NCI-H1694 treated with DMSO at 0.1 percent for 48 hours (cell line): ENCODE data around the gene DNAJB2.
"Not testable (repeated sequence)": the region's sequence is repeated elsewhere in the genome, so short reads cannot be mapped to it uniquely, and the experiment has no call there.

Experiments used
- DNase-seq: peaks from one replicate; lab custom pipeline; 2025; lab: John Stamatoyannopoulos, UW

The DNAJB2 gene

DNA sequence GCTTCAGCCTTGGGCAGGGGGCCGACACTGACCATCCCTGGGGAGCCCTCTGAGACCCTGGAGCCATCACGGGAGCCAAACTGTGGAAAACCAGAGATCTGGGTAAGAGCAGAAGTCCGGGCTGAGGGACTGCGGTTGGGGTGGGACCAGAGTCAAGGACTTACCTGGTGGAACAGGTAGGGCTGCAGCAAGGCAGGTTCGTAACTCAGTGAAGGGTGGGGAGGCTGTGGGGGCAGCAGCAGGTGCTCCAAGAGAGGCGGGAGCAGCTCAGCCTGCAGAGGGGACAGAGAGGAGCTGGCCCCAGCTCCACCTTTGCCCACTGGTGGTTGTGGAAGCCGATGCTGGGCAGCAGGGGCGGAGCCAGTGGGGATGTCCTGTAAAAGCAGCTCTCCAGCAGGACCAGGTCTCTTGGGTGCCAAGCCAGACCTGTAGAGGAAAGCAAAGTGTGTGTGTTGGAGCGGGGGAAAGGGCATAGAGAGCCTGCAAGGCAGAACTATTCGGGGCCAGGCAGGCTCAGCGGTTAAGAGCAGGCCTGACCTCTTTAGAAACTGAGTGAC, 23.3 kb downstream of the DNAJB2 start:
- DNase-seq, result no peak

DNA sequence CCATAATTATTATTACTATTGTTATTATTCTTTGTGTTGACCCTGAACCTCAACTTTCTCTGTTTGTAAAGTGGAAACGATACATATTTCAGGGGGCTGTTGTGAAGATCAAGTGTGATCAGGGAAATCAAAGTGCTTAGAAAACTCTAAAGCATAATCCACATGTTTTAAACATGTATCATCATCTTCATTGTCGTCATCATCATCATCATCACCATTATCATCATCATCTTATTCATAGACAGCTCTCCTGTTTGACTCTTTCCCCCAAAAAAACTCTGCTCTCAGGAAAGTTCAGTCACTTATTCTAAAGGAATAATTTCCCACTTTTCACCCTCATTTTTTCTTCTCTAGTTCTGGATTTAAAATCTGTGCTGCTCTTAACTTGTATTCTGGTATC, 25.1 kb downstream of the DNAJB2 start:
- no peak for DNase-seq

DNA sequence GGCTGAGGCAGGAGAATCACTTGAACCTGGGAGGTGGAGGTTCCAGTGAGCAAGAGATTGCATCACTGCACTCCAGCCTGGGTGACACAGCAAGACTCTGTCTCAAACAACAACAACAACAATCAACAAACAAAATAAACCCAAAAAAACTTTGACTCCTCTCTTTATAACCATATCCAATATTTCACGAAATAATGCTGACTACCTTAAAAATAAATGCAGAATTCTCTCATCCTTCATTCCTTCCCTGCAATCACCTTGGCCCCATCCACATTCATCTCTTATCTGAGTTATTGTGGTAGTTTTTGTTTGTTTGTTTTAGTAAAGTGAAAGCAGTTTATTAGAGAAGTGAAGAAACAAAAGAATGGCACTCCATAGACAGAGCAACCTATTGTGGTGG, 26.9 kb downstream of the DNAJB2 start:
- no peak for DNase-seq

DNA sequence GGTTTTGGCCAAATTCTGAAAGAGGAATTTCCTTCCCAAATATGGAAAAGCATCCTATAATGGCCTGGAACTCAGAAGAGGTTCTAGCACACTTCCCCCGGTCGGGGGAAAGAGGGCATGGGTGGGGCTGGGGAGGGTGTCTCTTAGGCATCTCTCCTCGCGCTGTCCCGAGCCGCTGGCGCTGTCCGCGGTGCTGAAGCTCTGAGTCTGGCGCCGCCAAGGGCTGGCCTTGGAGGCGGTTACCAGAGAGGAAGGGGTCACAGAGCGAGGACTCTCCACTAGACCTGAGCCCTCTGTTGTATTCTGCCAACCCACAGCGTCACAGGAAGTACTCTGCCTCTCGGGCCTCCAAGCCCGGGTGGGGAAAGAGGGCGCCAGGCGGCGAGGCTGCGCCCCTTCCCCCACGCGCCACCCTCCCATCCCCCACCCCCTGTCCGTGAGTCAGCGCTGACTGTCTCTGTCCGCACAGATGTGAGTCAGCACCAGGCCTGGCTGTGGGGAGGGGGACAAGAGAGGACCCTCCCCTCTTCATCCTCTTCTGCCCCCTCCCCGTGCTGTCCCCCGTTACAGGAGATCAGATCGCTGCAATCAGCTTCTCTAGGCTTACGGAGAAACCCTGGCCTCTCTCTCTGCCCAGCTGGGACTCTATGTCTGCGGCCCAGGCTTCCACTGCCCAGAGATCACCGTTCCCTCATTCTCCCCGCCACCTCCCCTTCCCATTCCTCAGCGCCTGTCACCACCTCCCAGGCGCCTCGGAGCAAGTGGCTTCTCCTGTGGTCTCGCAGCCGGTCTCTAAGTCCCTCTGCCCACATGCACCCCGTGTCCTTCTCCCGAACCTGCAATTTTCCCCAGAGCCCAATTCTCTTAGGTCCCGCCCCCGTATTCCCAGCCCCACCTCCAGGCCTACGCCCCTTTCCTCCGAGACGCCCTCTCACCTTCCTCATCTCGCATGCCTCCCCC, 29.3 kb downstream of the DNAJB2 start:
- no peak for DNase-seq

DNA sequence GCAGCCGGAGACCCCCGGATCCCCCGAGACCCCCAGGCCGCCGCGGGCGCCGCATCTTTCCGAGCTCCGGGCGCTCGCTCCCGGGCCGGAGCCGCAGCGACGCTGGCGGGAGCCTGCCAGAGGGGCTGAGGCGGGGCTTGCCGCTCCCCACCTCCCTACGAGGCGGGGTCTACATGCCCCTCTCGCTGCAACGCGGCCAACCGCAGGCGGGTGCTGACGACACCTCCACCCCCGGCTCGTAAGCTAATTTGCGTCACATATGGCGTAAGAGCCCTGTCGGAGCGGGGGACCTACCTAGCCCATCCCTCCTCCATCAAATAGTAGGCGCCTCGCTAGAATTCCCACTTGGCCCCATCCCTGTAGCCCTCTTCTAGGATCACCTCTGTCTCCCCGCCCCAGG, 30.1 kb downstream of the DNAJB2 start, which contains the start of gene PTPRN:
TSS of gene PTPRN (minus strand) at position 124 of the 400 bp plus-strand sequence. CDS start at position 55, 69 bp downstream.
- DNase-seq, result peak; percentile 75

DNA sequence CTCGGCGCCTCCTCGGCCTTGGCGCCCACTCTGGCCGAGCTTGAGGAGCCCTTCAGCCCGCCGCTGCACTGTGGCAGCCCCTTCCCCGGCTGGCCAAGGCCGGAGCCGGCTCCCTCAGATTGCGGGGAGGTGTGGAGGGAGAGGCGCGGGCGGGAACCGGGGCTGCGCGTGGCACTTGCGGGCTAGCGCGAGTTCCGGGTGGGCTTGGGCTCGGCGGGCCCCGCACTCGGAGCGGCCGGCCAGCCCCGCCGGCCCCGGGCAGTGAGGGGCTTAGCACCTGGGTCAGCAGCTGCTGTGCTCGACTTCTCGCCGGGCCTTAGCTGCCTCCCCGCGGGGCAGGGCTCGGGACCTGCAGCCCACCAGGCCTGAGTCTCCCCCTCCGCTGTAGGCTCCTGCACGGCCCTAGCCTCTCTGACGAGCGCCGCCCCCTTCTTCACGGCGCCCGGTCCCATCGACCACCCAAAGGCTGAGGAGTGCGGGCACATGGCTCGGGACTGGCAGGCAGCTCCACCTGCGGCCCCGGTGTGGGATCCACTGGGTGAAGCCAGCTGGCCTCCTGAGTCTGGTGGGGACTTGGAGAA, 33.6 kb downstream of the DNAJB2 start:
- not testable (repeated sequence) for DNase-seq

DNA sequence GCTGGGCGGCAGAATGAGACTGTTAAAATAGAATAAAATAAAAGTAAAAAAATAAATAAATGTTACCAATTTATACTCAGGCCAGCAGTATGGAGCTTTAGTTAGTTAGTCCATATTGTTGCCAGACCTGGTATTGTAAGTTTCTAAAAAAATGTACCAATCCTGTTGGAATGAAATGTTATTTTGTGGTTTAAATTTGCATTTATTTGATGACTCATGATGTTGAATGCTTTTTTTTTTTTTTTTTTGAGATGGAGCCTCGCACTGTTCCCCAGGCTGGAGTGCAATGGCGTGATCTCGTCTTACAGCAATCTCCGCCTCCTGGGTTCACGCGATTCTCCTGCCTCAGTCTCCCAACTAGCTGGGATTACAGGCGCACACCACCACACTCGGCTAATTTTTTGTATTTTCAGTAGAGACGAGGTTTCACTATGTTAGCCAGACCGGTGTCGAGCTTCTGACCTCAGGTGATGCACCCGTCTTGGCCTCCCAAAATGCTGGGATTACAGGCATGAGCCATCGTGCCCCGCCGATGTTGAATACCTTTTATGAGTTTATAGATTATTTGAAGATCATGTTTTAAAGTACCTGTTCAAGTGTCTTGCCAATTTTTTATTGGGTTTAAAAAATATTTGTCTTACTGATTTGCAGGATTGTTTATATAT, 35.8 kb downstream of the DNAJB2 start:
- DNase-seq, result no peak

DNA sequence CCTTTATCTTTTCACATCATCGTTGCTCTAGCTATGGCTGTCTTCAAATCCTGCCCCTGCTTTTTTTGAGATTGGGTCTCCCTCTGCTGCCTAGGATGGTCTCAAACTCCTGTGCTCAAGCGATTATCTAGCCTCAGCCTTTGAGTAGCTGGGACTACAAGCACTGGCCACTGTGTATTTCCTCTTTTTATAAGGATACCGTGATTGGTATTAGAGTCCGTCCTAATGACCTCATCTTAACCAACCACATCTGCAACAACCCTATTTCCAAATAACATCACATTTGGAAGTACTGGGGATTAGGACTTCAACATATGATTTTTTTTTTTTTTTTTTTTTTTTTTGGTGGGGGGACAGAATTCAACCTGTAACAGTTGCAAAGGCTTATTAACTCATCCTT, 44.3 kb downstream of the DNAJB2 start:
- DNase-seq, result no peak

DNA sequence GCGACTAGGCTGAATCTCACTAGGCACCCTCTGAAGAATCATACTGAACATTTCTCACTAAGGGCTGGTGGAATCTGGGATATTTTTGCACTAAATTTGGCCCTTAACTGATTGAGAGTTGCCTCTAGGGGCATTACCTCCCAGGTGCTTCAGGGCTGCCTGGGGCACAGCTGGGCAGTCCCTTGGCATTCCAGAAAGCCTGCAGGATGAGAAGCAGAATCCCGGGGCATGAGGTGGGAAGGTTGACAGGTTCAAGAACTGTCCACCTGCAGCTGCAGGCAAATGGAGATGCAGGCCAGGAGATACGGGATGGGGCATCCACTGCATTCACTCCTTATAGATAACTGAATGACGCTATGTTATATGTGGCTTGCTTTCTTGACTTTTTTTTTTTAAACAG, 46.0 kb downstream of the DNAJB2 start:
- DNase-seq, result no peak

DNA sequence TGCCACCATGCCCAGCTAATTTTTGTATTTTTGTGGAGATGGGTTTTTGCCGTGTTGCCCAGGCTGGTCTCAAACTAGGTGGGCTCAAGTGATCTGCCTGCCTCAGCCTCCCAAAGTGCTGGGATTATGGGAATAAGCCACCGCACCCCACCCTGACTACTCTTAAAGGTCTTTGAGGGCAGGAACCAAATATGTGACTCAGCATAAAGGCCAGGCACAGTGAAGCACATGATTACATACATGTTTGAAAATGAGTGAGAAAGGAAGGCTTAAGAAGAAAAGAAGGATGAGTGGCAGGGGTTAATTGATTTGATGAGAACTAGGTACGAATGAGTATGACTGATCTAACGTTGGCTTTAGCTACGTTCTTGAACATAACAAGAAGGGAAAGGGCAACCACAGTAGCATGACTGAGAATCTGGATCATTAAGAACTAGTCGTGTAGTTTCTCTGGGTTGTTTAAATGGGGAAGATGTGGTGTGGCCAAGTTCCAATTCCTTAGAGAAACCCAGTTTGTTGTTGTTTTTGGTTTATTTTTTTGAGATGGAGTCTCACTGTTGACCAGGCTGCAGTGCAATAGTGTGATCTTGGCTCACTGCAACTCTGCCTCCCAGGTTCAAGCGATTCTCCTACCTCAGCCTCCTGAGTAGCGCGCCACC, 46.6 kb downstream of the DNAJB2 start:
- no peak for DNase-seq

DNA sequence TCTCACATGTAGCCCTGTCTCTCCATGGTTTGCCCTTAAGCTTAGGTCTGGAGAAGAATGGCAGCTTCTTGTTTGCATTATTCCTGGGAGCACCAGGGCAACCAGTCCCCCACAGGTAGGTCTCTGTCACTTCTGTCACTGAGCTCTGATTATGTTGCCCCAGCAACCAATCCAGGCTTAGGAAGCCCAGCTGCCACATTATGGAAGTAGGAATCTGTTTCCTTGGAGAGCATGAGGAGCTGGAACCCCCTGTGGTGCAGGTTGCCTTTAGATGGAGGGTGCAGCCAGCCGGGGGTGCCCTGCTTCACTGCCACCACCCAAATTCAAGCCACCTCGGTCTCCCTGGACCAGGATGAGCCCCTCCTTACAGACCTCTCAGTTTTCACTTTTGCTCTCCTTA, 48.6 kb downstream of the DNAJB2 start:
- DNase-seq, result no peak

DNA sequence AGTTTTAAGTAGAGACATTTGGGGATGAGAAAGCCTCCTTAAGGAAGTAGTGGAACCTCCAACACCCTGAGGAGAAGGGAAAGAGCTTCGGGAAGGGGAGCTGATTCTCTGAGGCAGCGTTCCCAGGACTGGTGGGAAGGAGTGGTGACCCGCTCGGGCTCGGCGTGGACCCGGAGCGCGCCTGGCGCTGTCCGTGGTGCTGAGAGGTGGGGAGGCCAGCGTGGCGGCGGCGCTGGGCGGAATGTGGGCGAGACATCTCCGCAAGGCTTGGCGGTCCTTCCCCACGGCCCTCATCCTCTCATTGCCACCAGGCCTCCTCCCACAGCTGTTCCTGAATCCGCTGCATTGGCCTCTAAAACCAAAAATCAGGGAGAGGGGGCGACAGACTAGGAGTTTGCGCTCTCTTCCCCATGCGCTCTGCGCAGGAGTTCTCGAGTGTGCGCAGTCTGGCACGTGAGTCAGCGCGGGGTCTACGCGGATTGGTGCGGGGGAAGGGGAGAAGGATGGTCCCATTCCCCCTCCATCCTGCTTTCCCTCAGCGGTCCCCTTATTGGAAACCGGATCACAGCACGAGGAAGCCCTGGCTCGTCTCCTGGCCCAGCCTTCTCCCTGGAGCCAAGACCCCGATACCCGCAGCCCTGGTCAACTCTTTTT, 52.5 kb downstream of the DNAJB2 start:
- DNase-seq, result no peak

DNA sequence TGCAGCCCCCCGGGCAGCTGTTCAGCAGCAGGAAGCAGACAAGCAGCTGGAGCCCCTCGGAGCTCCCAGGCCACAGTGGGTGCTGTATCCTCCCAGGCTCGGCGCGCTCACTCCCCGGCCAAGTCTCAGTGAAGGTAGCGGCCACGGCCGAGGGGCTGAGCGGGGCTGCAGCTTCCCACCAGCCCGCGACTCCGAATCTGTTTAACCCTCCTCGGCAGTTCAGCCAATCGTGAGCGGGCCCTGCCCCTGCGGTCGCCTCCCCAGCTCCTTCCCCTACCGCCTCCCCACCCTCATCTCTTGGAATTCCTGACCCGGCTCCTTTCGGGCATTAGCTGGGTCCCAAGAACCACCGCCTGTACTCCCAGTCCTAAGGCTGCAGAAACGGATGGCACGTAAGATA, 53.4 kb downstream of the DNAJB2 start, which contains the start of gene RESP18:
TSS of gene RESP18 (minus strand) at position 203 of the 400 bp plus-strand sequence.
- DNase-seq, result no peak

DNA sequence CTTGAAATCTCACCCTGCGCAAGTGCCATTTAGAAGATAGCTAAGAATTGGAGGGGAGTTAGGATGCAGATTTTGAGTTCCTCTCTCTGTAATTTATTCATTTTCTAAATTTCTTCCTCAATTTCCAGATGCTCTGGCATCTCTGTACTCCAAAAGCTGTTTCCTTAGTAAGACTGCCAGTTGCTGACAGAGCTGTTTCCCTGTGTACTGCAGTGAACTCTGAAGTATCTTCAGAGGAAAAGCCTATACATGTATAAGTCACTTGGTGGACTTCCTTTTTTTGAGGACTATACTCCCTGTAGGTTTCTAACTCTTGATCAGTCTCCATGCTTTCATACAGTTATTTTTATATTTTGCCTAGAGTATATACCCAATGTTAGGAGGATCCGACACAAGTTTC, 54.9 kb downstream of the DNAJB2 start:
- no peak for DNase-seq

DNA sequence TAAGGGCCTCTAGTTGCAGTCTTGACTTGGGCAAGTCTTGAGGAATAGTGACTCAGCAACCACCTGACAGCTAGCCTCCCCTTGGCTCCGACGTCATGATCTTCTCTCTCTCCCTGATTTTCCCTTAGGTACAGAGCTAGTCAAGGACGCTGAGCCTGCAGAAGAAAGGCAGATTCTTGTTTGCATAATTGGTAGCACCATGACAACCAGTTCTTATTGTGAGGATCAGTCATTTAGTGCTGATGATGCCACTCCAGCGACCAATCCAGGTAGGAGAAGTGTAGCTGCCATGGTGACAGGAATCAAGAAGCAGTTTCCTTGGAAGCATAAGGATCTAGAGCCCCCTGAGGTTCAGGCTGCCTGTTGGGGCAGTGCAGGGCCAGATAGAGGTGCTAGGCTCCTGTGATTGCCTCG, 56.2 kb downstream of the DNAJB2 start:
- DNase-seq, result no peak
